Measurements from ENCODE around the gene LY6G6C. TPM values are rescaled to one million over a fixed set of nuclear protein-coding genes. Genes with fewer than 3 reads are reported as not detected.

The LY6G6C gene
- total and polyA plus RNA-seq, 10 of the 15 experiments (the other 5 are each of a cell fraction or from before 2014, with no cell fraction given), result not detected

DNA sequence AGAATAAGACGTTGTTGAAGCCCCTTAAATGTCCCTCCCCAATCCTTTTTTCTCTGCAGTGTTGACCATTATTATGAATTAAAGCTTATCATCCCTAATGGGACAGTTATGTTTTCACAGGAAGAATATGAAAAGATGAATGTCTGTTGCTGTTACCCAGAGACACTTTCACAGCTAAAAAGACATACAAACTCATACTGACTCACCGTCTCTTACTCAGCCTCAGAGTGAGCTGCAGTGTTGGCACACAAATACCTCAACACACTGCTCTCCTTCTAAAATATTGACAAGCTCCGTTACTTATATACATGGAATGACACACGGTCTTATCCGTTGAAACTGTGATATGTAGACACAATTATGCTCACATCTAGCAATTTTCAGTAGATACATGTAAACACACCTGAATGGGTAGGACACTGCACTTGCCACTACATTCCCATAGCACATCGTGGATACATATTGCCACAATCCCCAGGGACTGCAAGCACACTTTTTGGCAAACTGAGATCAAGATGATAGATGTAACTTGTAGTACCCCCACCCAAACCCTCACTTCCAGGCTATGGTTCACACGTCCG is 31.3 kb upstream of the LY6G6C start:
- Histone ChIP-seq H3K4me1 (ENCODE audit: control insufficient read depth, insufficient read depth, low read length) (no peaks in the 10 kb centered on the region), H3K36me3 (ENCODE audit: control insufficient read depth in 2 of 2, insufficient read depth in 2 of 2, low read length in 1 of 2) (peaks cover 0 to 3% of the 10 kb centered on the region in 2 experiments; a peak in 1 of 4 replicates), H3K4me2 (ENCODE audit: control insufficient read depth, insufficient read depth) (no peak overlapping the region), H3K27ac (ENCODE audit: control insufficient read depth, insufficient read depth) (no peak overlapping the region), H4K20me1 (ENCODE audit: control insufficient read depth, insufficient read depth) (no peaks in the 10 kb centered on the region), H3K4me3 (no peak overlapping the region), H3K9ac (ENCODE audit: control insufficient read depth, insufficient read depth, low read length) (no peak overlapping the region), H3K27me3 (replicated peaks in 1 of 2; ENCODE audit: control insufficient read depth in 2 of 2, insufficient read depth in 2 of 2, low read length in 1 of 2) (no peaks in the 10 kb centered on the region), H3K79me2 (ENCODE audit: control insufficient read depth, insufficient read depth, low read length) (no peaks in the 10 kb centered on the region), H3K9me3 (replicated peaks; ENCODE audit: control insufficient read depth, insufficient read depth, low read length) (no peaks in the 10 kb centered on the region), H2AFZ (ENCODE audit: control insufficient read depth, low read depth, low read length) (no peak overlapping the region)
- CTCF ChIA-PET, result interaction anchor here (0.5 to 2.1 kb wide), 3 partner anchors 13 to 135 kb away, joined by 3 to 8 read pairs (median 5); partner anchors contain the start of gene MSH5
- no peak for TF ChIP-seq NFIC (IDR thresholded peaks at IDR 0.05; ENCODE audit: low read depth, low read length)
- TF ChIP-seq, protein P1, sequence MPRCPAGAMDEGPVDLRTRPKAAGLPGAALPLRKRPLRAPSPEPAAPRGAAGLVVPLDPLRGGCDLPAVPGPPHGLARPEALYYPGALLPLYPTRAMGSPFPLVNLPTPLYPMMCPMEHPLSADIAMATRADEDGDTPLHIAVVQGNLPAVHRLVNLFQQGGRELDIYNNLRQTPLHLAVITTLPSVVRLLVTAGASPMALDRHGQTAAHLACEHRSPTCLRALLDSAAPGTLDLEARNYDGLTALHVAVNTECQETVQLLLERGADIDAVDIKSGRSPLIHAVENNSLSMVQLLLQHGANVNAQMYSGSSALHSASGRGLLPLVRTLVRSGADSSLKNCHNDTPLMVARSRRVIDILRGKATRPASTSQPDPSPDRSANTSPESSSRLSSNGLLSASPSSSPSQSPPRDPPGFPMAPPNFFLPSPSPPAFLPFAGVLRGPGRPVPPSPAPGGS (IDR thresholded peaks at IDR 0.05; ENCODE audit: borderline replicate concordance, insufficient read depth, low read depth, low read length, poor library complexity, severe bottlenecking), result peak; percentile 74
- WGBS (ENCODE audit: insufficient coverage, insufficient replicate concordance, low lambda C conversion rate, missing lambda C conversion rate), result 85% methylated on average over 8 of the region's 8 CpGs
- POLR2A ChIA-PET, result interaction anchor here (0.7 kb wide), 1 partner anchor 123 kb away, joined by 3 read pairs; no protein-coding TSS in a partner anchor
- intact Hi-C loops (cut with micrococcal nuclease; ENCODE audit: unreplicated experiment) (no loop called here), in situ Hi-C loops (cut with MboI) (no loop called here)
- ATAC-seq (no peak), DNase-seq (ENCODE audit: low read depth, low spot score) (no peak), FAIRE-seq (no peak)
- SMC1A ChIA-PET (ENCODE audit: uncharacterized antibody, unreplicated experiment), result interaction anchor here (1.1 kb wide), 1 partner anchor 30 kb away, joined by 3 read pairs; no protein-coding TSS in a partner anchor
- RAD21 ChIA-PET (ENCODE audit: unreplicated experiment), result no interaction called here
- no TSS peak for BruUV-seq (replicated peaks)

GRCh38 chr6:31750411-31751022 is 29.0 kb upstream of the LY6G6C start:
- no TSS peak for BruUV-seq (replicated peaks)
- ChIA-PET RAD21 (ENCODE audit: unreplicated experiment) (no interaction called here), SMC1A (ENCODE audit: uncharacterized antibody, unreplicated experiment) (interaction anchor here (1.3 kb wide), 1 partner anchor 19 kb away, joined by 4 read pairs; no protein-coding TSS in a partner anchor), POLR2A (no interaction called here), CTCF (no interaction called here)
- Histone ChIP-seq H3K36me3 (ENCODE audit: control insufficient read depth in 2 of 2, insufficient read depth in 2 of 2, low read length in 1 of 2) (peaks cover 0 to 7% of the 10 kb centered on the region in 2 experiments; a peak in 1 of 4 replicates), H3K4me1 (ENCODE audit: control insufficient read depth, insufficient read depth, low read length) (no peaks in the 10 kb centered on the region), H4K20me1 (ENCODE audit: control insufficient read depth, insufficient read depth) (no peaks in the 10 kb centered on the region), H3K79me2 (ENCODE audit: control insufficient read depth, insufficient read depth, low read length) (no peaks in the 10 kb centered on the region), H3K27ac (ENCODE audit: control insufficient read depth, insufficient read depth) (no peak overlapping the region), H3K27me3 (replicated peaks in 1 of 2; ENCODE audit: control insufficient read depth in 2 of 2, insufficient read depth in 2 of 2, low read length in 1 of 2) (no peaks in the 10 kb centered on the region), H2AFZ (ENCODE audit: control insufficient read depth, low read depth, low read length) (no peak overlapping the region), H3K9me3 (replicated peaks; ENCODE audit: control insufficient read depth, insufficient read depth, low read length) (no peaks in the 10 kb centered on the region), H3K4me2 (ENCODE audit: control insufficient read depth, insufficient read depth) (no peak overlapping the region), H3K9ac (ENCODE audit: control insufficient read depth, insufficient read depth, low read length) (no peak overlapping the region), H3K4me3 (no peak overlapping the region)
- intact Hi-C loops (cut with micrococcal nuclease; ENCODE audit: unreplicated experiment), result no loop called here
- 87% methylated on average over 7 of the region's 7 CpGs for WGBS (ENCODE audit: insufficient coverage, insufficient replicate concordance, low lambda C conversion rate, missing lambda C conversion rate)
- FAIRE-seq, result no peak
- TF ChIP-seq FOXK2 (IDR thresholded peaks at IDR 0.05), result no peak
- no peak for TF ChIP-seq WRNIP1 (IDR thresholded peaks at IDR 0.05; ENCODE audit: borderline replicate concordance, low read depth, low read length)
- TF ChIP-seq GABPA (IDR thresholded peaks at IDR 0.05; ENCODE audit: low read depth), result no peak
- no peak for TF ChIP-seq NKRF (conservative IDR thresholded peaks at IDR 0.05)
- in situ Hi-C loops (cut with MboI), result no loop called here
- no peak for ATAC-seq
- DNase-seq (ENCODE audit: low read depth, low spot score), result no peak

Data from GM12878 (cell line).